Coronary artery (tissue), 2 donors: Measurements from ENCODE around the gene CMIP.

Source experiments
- DNase-seq: peaks from one replicate; pipeline ENCODE4 v3.0.0-alpha.2; 2017; ENCODE audit warnings: low spot score
- H3K27ac ChIP-seq, 2 donors: fragments of 200-600 bp; sonication (generic); one replicate each; pipeline ENCODE4 v1.5.1; 2016 to 2019
- H3K4me3 ChIP-seq: fragments of 200-600 bp; sonication (generic); 2 replicates; pipeline ENCODE4 v1.5.1; 2016; ENCODE audit warnings: mild to moderate bottlenecking, moderate library complexity
- CTCF ChIP-seq: fragments of 200-600 bp; sonication (generic); IDR thresholded peaks from one replicate; pipeline ENCODE4 v1.5.1; 2019; ENCODE audit warnings: antibody characterized with exemption

The CMIP gene

GRCh38 chr16:81495321-81496234, 51.0 kb downstream of the CMIP start:
- DNase-seq, result no peak
- Histone ChIP-seq H3K27ac (peak overlapping the region in 1 of 2 donors; percentile 31), H3K4me3 (no peak overlapping the region)
- no peak for TF ChIP-seq CTCF

DNA sequence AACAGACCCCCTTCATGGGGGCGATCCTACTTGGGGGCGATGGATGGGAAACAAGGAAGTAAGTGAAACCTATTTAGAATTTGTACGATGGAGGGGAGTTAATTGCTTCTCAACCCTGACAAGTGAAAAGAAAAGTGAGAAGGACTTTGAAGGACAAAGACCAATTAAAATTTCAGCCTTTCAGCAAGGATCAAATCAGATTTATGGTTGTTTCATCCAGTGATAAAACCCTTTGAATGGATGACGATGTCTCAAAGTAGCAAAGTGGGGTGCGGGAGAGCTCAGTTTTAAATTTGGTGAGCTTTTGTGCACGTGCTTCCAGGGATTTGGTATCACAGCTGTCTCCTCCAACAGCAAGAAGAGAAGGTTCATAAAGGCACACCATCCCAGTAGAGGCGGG, 51.7 kb downstream of the CMIP start:
- DNase-seq, result no peak
- H3K27ac ChIP-seq, result no peak overlapping the region
- TF ChIP-seq CTCF, result no peak
- H3K4me3 ChIP-seq, result no peak overlapping the region

DNA sequence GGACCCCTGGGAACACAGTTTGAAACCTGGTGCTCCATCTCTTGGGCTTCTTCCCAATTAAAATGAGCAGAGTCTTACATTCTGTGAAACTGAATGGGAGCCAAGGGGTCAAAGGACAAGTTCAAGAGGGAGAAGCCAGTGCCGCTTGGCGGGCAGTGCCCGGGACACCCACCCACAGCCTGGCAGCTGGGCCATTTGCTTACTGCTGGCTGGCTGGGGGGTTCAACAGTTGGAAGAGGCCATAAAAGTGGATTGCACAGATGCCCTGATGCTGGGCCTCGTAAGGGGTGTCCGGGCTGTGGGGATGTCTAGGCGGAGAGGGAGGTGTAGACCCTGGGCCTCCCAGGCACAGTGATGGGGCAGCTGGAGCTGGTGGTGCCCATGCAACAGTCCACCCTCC, 52.1 kb downstream of the CMIP start:
- no peak for TF ChIP-seq CTCF
- no peak for DNase-seq
- Histone ChIP-seq H3K4me3 (no peak overlapping the region), H3K27ac (no peak overlapping the region)

DNA sequence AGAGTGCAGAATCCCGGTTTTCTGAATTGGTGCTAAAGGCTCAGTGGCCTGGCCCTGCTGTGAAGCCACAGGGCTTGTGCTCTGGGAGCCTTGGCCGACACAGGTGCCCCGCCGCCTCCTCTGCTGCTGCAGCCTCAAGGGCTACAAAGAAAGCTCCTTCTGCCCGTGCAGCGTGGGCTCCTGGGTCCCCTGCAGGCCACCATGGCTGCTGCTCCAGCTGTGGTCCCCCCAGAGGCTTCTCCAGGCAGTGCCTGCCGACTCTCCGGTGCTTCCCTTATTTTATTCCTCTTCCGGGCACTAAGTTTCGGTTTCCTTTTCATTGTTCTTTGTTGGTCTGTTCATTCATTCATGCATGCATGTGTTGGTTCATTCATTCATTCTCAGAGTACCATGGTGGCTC, 53.1 kb downstream of the CMIP start:
- peak overlapping the region in 1 of 2 donors; percentile 23 for H3K27ac ChIP-seq
- TF ChIP-seq CTCF, result no peak
- no peak for DNase-seq
- H3K4me3 ChIP-seq, result no peak overlapping the region

GRCh38 chr16:81498351-81498750, 53.7 kb downstream of the CMIP start:
- DNase-seq, result no peak
- H3K4me3 ChIP-seq, result no peak overlapping the region
- no peak for TF ChIP-seq CTCF
- H3K27ac ChIP-seq, result no peak overlapping the region

- no peak overlapping the region for H3K27ac ChIP-seq
- no peak for TF ChIP-seq CTCF
- H3K4me3 ChIP-seq, result no peak overlapping the region
Measured at GRCh38 chr16:81499576-81500380, 55.2 kb downstream of the CMIP start.

More at GRCh38 chr16:81499576-81500380, 55.2 kb downstream of the CMIP start:
- no peak for DNase-seq
